Left ventricle myocardium superior (tissue), 1 donor: Measurements from ENCODE around the gene NRL. TPM values are rescaled to one million over a fixed set of nuclear protein-coding genes. Genes with fewer than 3 reads are reported as not detected.
"Not testable (repeated sequence)": the region's sequence is repeated elsewhere in the genome, so short reads cannot be mapped to it uniquely, and the experiment has no call there.

Source experiments
- ATAC-seq: fragments of 200-7000 bp; cut with Tn5 transposase; one replicate; pipeline ENCODE4 v1.9.1; 2020; ENCODE audit warnings: mild to moderate bottlenecking, moderate library complexity
- DNase-seq: peaks from one replicate; pipeline ENCODE4 v3.0.0-alpha.2; 2020
- intact Hi-C: fragments of 100-400 bp; cut with micrococcal nuclease; formaldehyde crosslinking; loops from one replicate; pipeline ENCODE4 v1.11.0; 2022
- microRNA-seq: library from miRNA; unstranded; fragments of <30 nt; microRNA quantifications from one replicate; pipeline ENCODE4 v1.2.0, GENCODE V29; 2020; ENCODE audit warnings: borderline number of aligned reads
- total RNA-seq: library from RNA; stranded (reverse); fragmentation: NEBNext Ultra II Directional; extraction: Animal tissue kit (Norgen Biotek cat#: 25700); gene quantifications from one replicate; pipeline ENCODE4 v1.2.1, GENCODE V29; 2021
- donor health status: DM: no; HTN: yes; CAD: no; lungs with severe emphysema.

The NRL gene
- total RNA-seq, 1 donor from 2014 or later = 0.77 TPM

GRCh38 chr14:24040692-24041091, 74.1 kb downstream of the NRL start:
- ATAC-seq (no peak), DNase-seq (no peak)
- intact Hi-C loops = no loop called here

GRCh38 chr14:24038686-24039085, 76.1 kb downstream of the NRL start:
- DNase-seq = no peak
- intact Hi-C loops = no loop called here
- ATAC-seq = no peak

GRCh38 chr14:24037658-24038037, 77.1 kb downstream of the NRL start:
- ATAC-seq = no peak
- intact Hi-C loops = no loop called here
- no peak for DNase-seq

- ATAC-seq, DNase-seq, intact Hi-C loops: not testable (repeated sequence)
These were observed 77.6 kb downstream of the NRL start for GRCh38 chr14:24036963-24037657.

GRCh38 chr14:24036169-24036962, 78.4 kb downstream of the NRL start:
- ATAC-seq (peak; percentile 98), DNase-seq (peak; percentile 92)
- intact Hi-C loops = no loop called here

- DNase-seq, intact Hi-C loops: not testable (repeated sequence)
- ATAC-seq = peak; percentile 19
These were observed 79.0 kb downstream of the NRL start for GRCh38 chr14:24035769-24036168.

GRCh38 chr14:24032727-24033418, 81.9 kb downstream of the NRL start:
- no peak for DNase-seq
- intact Hi-C loops = no loop called here
- peak; percentile 1 for ATAC-seq

- ATAC-seq, DNase-seq, intact Hi-C loops: not testable (repeated sequence)
These were observed 83.4 kb downstream of the NRL start for GRCh38 chr14:24031331-24031730.

GRCh38 chr14:24029687-24030086, 85.1 kb downstream of the NRL start:
- ATAC-seq, intact Hi-C loops, DNase-seq: not testable (repeated sequence)

Small RNA genes within 50 kb of the gene (microRNA-seq; reads per million reads assigned to microRNA genes)
- gene MIR7703 = not detected

Other genes starting within 250 kb of the NRL start
- gene DHRS4, start 161.2 kb downstream of the NRL start, total RNA-seq = 26.9 TPM
- gene DHRS4L2, start 126.0 kb downstream of the NRL start, total RNA-seq = 15.2 TPM
- 0.12 TPM for gene CARMIL3, start 62.9 kb downstream of the NRL start, total RNA-seq
- gene CPNE6, start 43.4 kb downstream of the NRL start, total RNA-seq = not detected
- gene PCK2, start 20.6 kb downstream of the NRL start, total RNA-seq = 3.0 TPM
- gene DCAF11, start 172 bp downstream of the NRL start, total RNA-seq = 85.8 TPM
- 140 TPM for gene FITM1, start 15.7 kb upstream of the NRL start, total RNA-seq
- gene PSME1, start 21.2 kb upstream of the NRL start, total RNA-seq = 137 TPM
- gene EMC9, start 26.6 kb upstream of the NRL start, total RNA-seq = 16.4 TPM
- 92.6 TPM for gene PSME2, start 31.7 kb upstream of the NRL start, total RNA-seq
- gene RNF31, start 32.5 kb upstream of the NRL start, total RNA-seq = 42.8 TPM
- gene IRF9, start 46.3 kb upstream of the NRL start, total RNA-seq = 27.6 TPM
- 3.2 TPM for gene REC8, start 57.1 kb upstream of the NRL start, total RNA-seq
- gene IPO4, start 73.9 kb upstream of the NRL start, total RNA-seq = 14.9 TPM
- 19.2 TPM for gene TM9SF1, start 80.5 kb upstream of the NRL start, total RNA-seq
- 0.25 TPM for gene TSSK4, start 90.7 kb upstream of the NRL start, total RNA-seq
- gene CHMP4A, start 98.5 kb upstream of the NRL start, total RNA-seq = 30.1 TPM
- 15.4 TPM for gene MDP1, start 101.1 kb upstream of the NRL start, total RNA-seq
- 225 TPM for gene NEDD8, start 117.4 kb upstream of the NRL start, total RNA-seq
- gene GMPR2, start 118.0 kb upstream of the NRL start, total RNA-seq = 29.0 TPM
- gene TINF2, start 127.7 kb upstream of the NRL start, total RNA-seq = 34.5 TPM
- gene TGM1, start 148.2 kb upstream of the NRL start, total RNA-seq = 2.7 TPM
- gene RABGGTA, start 156.6 kb upstream of the NRL start, total RNA-seq = 19.4 TPM
- 5.9 TPM for gene DHRS1, start 184.8 kb upstream of the NRL start, total RNA-seq
- gene NOP9, start 184.9 kb upstream of the NRL start, total RNA-seq = 25.5 TPM
- 3.9 TPM for gene CIDEB, start 193.0 kb upstream of the NRL start, total RNA-seq
- gene LTB4R2, start 195.2 kb upstream of the NRL start, total RNA-seq = 1.5 TPM
- 1.6 TPM for gene LTB4R, start 196.6 kb upstream of the NRL start, total RNA-seq
- 26.5 TPM for gene ADCY4, start 220.1 kb upstream of the NRL start, total RNA-seq
- gene RIPK3, start 225.0 kb upstream of the NRL start, total RNA-seq = 3.5 TPM